SJCRH30 (cell line): ENCODE results near the gene MAP2K6. TPM values are rescaled to one million over a fixed set of nuclear protein-coding genes. Genes with fewer than 3 reads are reported as not detected.

Source experiments
- DNase-seq, 2 experiments: peaks; one replicate each; pipeline ENCODE4 v3.0.0-alpha.2; 2015 to 2020
- H3K27ac ChIP-seq: fragments of 250-450 bp; sonication (Bioruptor Pico); 2 replicates; pipeline ENCODE4 v1.5.1; 2020; ENCODE audit warnings: mild to moderate bottlenecking, moderate library complexity
- H3K27me3 ChIP-seq: fragments of 250-450 bp; sonication (Bioruptor Pico); 2 replicates; pipeline ENCODE4 v1.5.1; 2020; ENCODE audit warnings: mild to moderate bottlenecking, moderate library complexity
- H3K36me3 ChIP-seq: fragments of 250-450 bp; sonication (Bioruptor Pico); 2 replicates; pipeline ENCODE4 v1.5.1; 2020; ENCODE audit warnings: mild to moderate bottlenecking, moderate library complexity
- H3K4me1 ChIP-seq: fragments of 250-450 bp; sonication (Bioruptor Pico); 2 replicates; pipeline ENCODE4 v1.5.1; 2020; ENCODE audit warnings: mild to moderate bottlenecking, moderate library complexity
- H3K4me3 ChIP-seq: fragments of 250-450 bp; sonication (Bioruptor Pico); 2 replicates; pipeline ENCODE4 v1.5.1; 2020; ENCODE audit warnings: mild to moderate bottlenecking, moderate library complexity
- H3K9me3 ChIP-seq: fragments of 250-450 bp; sonication (Bioruptor Pico); replicated peaks from 2 replicates; pipeline ENCODE4 v1.5.1; 2020; ENCODE audit warnings: mild to moderate bottlenecking, moderate library complexity
- total RNA-seq: library from RNA; depleted of rRNA; stranded (reverse); fragments of >200 nt; shearing (Covaris generic); gene quantifications from 2 replicates; pipeline ENCODE4 v1.2.3, GENCODE V29; 2014

MAP2K6 gene
- total RNA-seq, 1 experiment from 2014 or later, result 0.55 TPM

GRCh38 chr17:69539781-69540319 lies 125.4 kb downstream of the MAP2K6 start:
- Histone ChIP-seq H3K27me3 (no peaks in the 10 kb centered on the region), H3K4me1 (no peaks in the 10 kb centered on the region), H3K27ac (no peak overlapping the region), H3K9me3 (no peaks in the 10 kb centered on the region), H3K36me3 (no peaks in the 10 kb centered on the region), H3K4me3 (no peak overlapping the region)
- no peak for DNase-seq

GRCh38 chr17:69540356-69540755 lies 125.9 kb downstream of the MAP2K6 start:
- no peak overlapping the region for H3K27ac ChIP-seq
- H3K36me3 ChIP-seq, result no peaks in the 10 kb centered on the region
- no peak overlapping the region for H3K4me3 ChIP-seq
- no peak for DNase-seq
- H3K9me3 ChIP-seq, result no peaks in the 10 kb centered on the region
- H3K4me1 ChIP-seq, result no peaks in the 10 kb centered on the region
- H3K27me3 ChIP-seq, result no peaks in the 10 kb centered on the region

GRCh38 chr17:69547230-69547629 lies 132.7 kb downstream of the MAP2K6 start:
- no peaks in the 10 kb centered on the region for H3K4me1 ChIP-seq
- no peak overlapping the region for H3K4me3 ChIP-seq
- no peak overlapping the region for H3K27ac ChIP-seq
- H3K27me3 ChIP-seq, result no peaks in the 10 kb centered on the region
- no peak for DNase-seq
- H3K36me3 ChIP-seq, result no peaks in the 10 kb centered on the region
- no peaks in the 10 kb centered on the region for H3K9me3 ChIP-seq

GRCh38 chr17:69547947-69548346 lies 133.4 kb downstream of the MAP2K6 start:
- H3K36me3 ChIP-seq, result no peaks in the 10 kb centered on the region
- no peak for DNase-seq

GRCh38 chr17:69551212-69552010 lies 136.9 kb downstream of the MAP2K6 start:
- DNase-seq, result no peak
- Histone ChIP-seq H3K27me3 (no peaks in the 10 kb centered on the region), H3K4me3 (no peak overlapping the region)

More at GRCh38 chr17:69547947-69548346, 133.4 kb downstream of the MAP2K6 start:
- no peak overlapping the region for H3K27ac ChIP-seq
- no peaks in the 10 kb centered on the region for H3K4me1 ChIP-seq
- H3K9me3 ChIP-seq, result no peaks in the 10 kb centered on the region
- H3K4me3 ChIP-seq, result no peak overlapping the region
- H3K27me3 ChIP-seq, result no peaks in the 10 kb centered on the region

GRCh38 chr17:69552986-69553667 lies 138.6 kb downstream of the MAP2K6 start:
- no peaks in the 10 kb centered on the region for H3K27me3 ChIP-seq
- H3K27ac ChIP-seq, result no peak overlapping the region
- DNase-seq, result no peak
- no peaks in the 10 kb centered on the region for H3K9me3 ChIP-seq
- no peaks in the 10 kb centered on the region for H3K4me1 ChIP-seq
- H3K36me3 ChIP-seq, result no peaks in the 10 kb centered on the region
- no peak overlapping the region for H3K4me3 ChIP-seq

More at GRCh38 chr17:69551212-69552010, 136.9 kb downstream of the MAP2K6 start:
- H3K27ac ChIP-seq, result no peak overlapping the region
- H3K4me1 ChIP-seq, result no peaks in the 10 kb centered on the region
- no peaks in the 10 kb centered on the region for H3K36me3 ChIP-seq
- H3K9me3 ChIP-seq, result no peaks in the 10 kb centered on the region

GRCh38 chr17:69555056-69555455 lies 140.6 kb downstream of the MAP2K6 start:
- no peak for DNase-seq
- H3K36me3 ChIP-seq, result no peaks in the 10 kb centered on the region
- no peaks in the 10 kb centered on the region for H3K27me3 ChIP-seq
- no peaks in the 10 kb centered on the region for H3K4me1 ChIP-seq
- H3K4me3 ChIP-seq, result no peak overlapping the region
- H3K27ac ChIP-seq, result no peak overlapping the region
- H3K9me3 ChIP-seq, result no peaks in the 10 kb centered on the region

- H3K9me3 ChIP-seq, result no peaks in the 10 kb centered on the region
- no peaks in the 10 kb centered on the region for H3K27me3 ChIP-seq
- no peak overlapping the region for H3K27ac ChIP-seq
- no peak overlapping the region for H3K4me3 ChIP-seq
- DNase-seq, result no peak
- no peaks in the 10 kb centered on the region for H3K4me1 ChIP-seq
- H3K36me3 ChIP-seq, result no peaks in the 10 kb centered on the region
Observed at GRCh38 chr17:69557339-69557738, 142.8 kb downstream of the MAP2K6 start.

GRCh38 chr17:69558796-69559195 lies 144.3 kb downstream of the MAP2K6 start:
- no peaks in the 10 kb centered on the region for H3K36me3 ChIP-seq
- H3K9me3 ChIP-seq, result no peaks in the 10 kb centered on the region
- no peaks in the 10 kb centered on the region for H3K27me3 ChIP-seq
- H3K27ac ChIP-seq, result no peak overlapping the region
- no peaks in the 10 kb centered on the region for H3K4me1 ChIP-seq
- no peak overlapping the region for H3K4me3 ChIP-seq
- DNase-seq, result no peak

- Histone ChIP-seq H3K4me1 (no peaks in the 10 kb centered on the region), H3K27ac (no peak overlapping the region), H3K27me3 (no peaks in the 10 kb centered on the region), H3K36me3 (no peaks in the 10 kb centered on the region), H3K9me3 (no peaks in the 10 kb centered on the region), H3K4me3 (no peak overlapping the region)
- DNase-seq, result no peak
Observed at GRCh38 chr17:69560987-69561441, 146.5 kb downstream of the MAP2K6 start.

GRCh38 chr17:69561462-69561861 lies 147.0 kb downstream of the MAP2K6 start:
- H3K27ac ChIP-seq, result no peak overlapping the region
- H3K9me3 ChIP-seq, result no peaks in the 10 kb centered on the region
- no peaks in the 10 kb centered on the region for H3K36me3 ChIP-seq
- no peak overlapping the region for H3K4me3 ChIP-seq
- H3K4me1 ChIP-seq, result no peaks in the 10 kb centered on the region
- no peaks in the 10 kb centered on the region for H3K27me3 ChIP-seq
- no peak for DNase-seq

GRCh38 chr17:69565447-69565846 lies 150.9 kb downstream of the MAP2K6 start:
- H3K27ac ChIP-seq, result no peak overlapping the region
- no peaks in the 10 kb centered on the region for H3K36me3 ChIP-seq
- H3K4me3 ChIP-seq, result no peak overlapping the region
- no peaks in the 10 kb centered on the region for H3K9me3 ChIP-seq
- H3K4me1 ChIP-seq, result no peaks in the 10 kb centered on the region
- DNase-seq, result no peak
- H3K27me3 ChIP-seq, result no peaks in the 10 kb centered on the region

GRCh38 chr17:69567130-69567529 lies 152.6 kb downstream of the MAP2K6 start:
- Histone ChIP-seq H3K9me3 (no peaks in the 10 kb centered on the region), H3K4me3 (no peak overlapping the region), H3K4me1 (no peaks in the 10 kb centered on the region), H3K27me3 (no peaks in the 10 kb centered on the region), H3K27ac (no peak overlapping the region), H3K36me3 (no peaks in the 10 kb centered on the region)
- DNase-seq, result no peak

- H3K27me3 ChIP-seq, result no peaks in the 10 kb centered on the region
- DNase-seq, result no peak
- no peaks in the 10 kb centered on the region for H3K9me3 ChIP-seq
- H3K27ac ChIP-seq, result no peak overlapping the region
- H3K36me3 ChIP-seq, result no peaks in the 10 kb centered on the region
- peaks cover 15% of the 10 kb centered on the region for H3K4me1 ChIP-seq
- H3K4me3 ChIP-seq, result no peak overlapping the region
Observed at GRCh38 chr17:69572747-69573146, 158.2 kb downstream of the MAP2K6 start.

GRCh38 chr17:69573396-69573795 lies 158.9 kb downstream of the MAP2K6 start:
- H3K27me3 ChIP-seq, result no peaks in the 10 kb centered on the region
- H3K9me3 ChIP-seq, result no peaks in the 10 kb centered on the region
- peaks cover 15% of the 10 kb centered on the region for H3K4me1 ChIP-seq
- no peak for DNase-seq
- H3K27ac ChIP-seq, result no peak overlapping the region
- no peak overlapping the region for H3K4me3 ChIP-seq
- H3K36me3 ChIP-seq, result no peaks in the 10 kb centered on the region
